SK-N-SH treated with all-trans-retinoic acid at 6 μM for 48 hours (cell line): Measurements from ENCODE around the gene CAVIN1.
A peak's percentile ranks its signal among the peaks of the same experiment; 100 is the strongest.

ENCODE experiments used
- ATAC-seq: fragments of 200-7000 bp; cut with Tn5 transposase; 3 replicates; pipeline ENCODE4 v1.9.1; 2020; ENCODE audit warnings: mild to moderate bottlenecking, moderate library complexity
- ARNTL ChIP-seq: fragments of 450-650 bp; formaldehyde crosslinking; IDR thresholded peaks from 2 replicates; pipeline ENCODE4 v1.5.0; 2020; ENCODE audit warnings: low read depth, mild to moderate bottlenecking, moderate library complexity, borderline replicate concordance
- BACH2 ChIP-seq: fragments of 250-450 bp; sonication (Bioruptor Pico); IDR thresholded peaks from 2 replicates; pipeline ENCODE4 v1.9.0; 2021; ENCODE audit warnings: mild to moderate bottlenecking, borderline replicate concordance
- CREB5 ChIP-seq: fragments of 250-450 bp; sonication (Bioruptor Pico); IDR thresholded peaks from 2 replicates; pipeline ENCODE4 v1.5.1; 2020; ENCODE audit warnings: low read depth, mild to moderate bottlenecking, moderate library complexity
- CSDC2 ChIP-seq: fragments of 250-450 bp; sonication (Bioruptor Pico); IDR thresholded peaks from 2 replicates; pipeline ENCODE4 v1.5.0; 2020; ENCODE audit warnings: mild to moderate bottlenecking, moderate library complexity
- CSRNP3 ChIP-seq: fragments of 250-450 bp; sonication (Bioruptor Pico); IDR thresholded peaks from 2 replicates; pipeline ENCODE4 v1.5.1; 2021; ENCODE audit warnings: mild to moderate bottlenecking, moderate library complexity
- ESRRG ChIP-seq: fragments of 250-450 bp; sonication (Bioruptor Pico); IDR thresholded peaks from 2 replicates; pipeline ENCODE4 v1.6.1; 2021; ENCODE audit warnings: mild to moderate bottlenecking
- GLIS3 ChIP-seq: fragments of 250-450 bp; sonication (Bioruptor Pico); IDR thresholded peaks from 2 replicates; pipeline ENCODE4 v1.5.0; 2020; ENCODE audit warnings: mild to moderate bottlenecking, moderate library complexity
- ISL1 ChIP-seq: fragments of 250-450 bp; sonication (Bioruptor Pico); IDR thresholded peaks from 2 replicates; pipeline ENCODE4 v2.1.2; 2022; ENCODE audit warnings: mild to moderate bottlenecking, moderate library complexity
- OSR1 ChIP-seq: fragments of 250-450 bp; sonication (Bioruptor Pico); IDR thresholded peaks from 2 replicates; pipeline ENCODE4 v1.8.0; 2022; ENCODE audit warnings: moderate library complexity, mild to moderate bottlenecking, inconsistent platforms
- PATZ1 ChIP-seq: fragments of 250-450 bp; sonication (Bioruptor Pico); IDR thresholded peaks from 2 replicates; pipeline ENCODE4 v1.8.0; 2020; ENCODE audit warnings: mild to moderate bottlenecking, moderate library complexity, borderline replicate concordance
- POU6F1 ChIP-seq: fragments of 250-450 bp; sonication (Bioruptor Pico); IDR thresholded peaks from 2 replicates; pipeline ENCODE4 v1.8.0; 2021; ENCODE audit warnings: low read depth, mild to moderate bottlenecking, moderate library complexity, borderline replicate concordance
- PPARA ChIP-seq: fragments of 250-450 bp; sonication (Bioruptor Pico); IDR thresholded peaks from 2 replicates; pipeline ENCODE4 v1.5.0; 2020; ENCODE audit warnings: mild to moderate bottlenecking, borderline replicate concordance
- RARB ChIP-seq: fragments of 250-450 bp; sonication (Bioruptor Pico); IDR thresholded peaks from 2 replicates; pipeline ENCODE4 v1.8.0; 2021; ENCODE audit warnings: mild to moderate bottlenecking, moderate library complexity
- SNAI2 ChIP-seq: fragments of 250-450 bp; sonication (Bioruptor Pico); IDR thresholded peaks from 2 replicates; pipeline ENCODE4 v1.5.0; 2020; ENCODE audit warnings: mild to moderate bottlenecking, moderate library complexity
- TCF4 ChIP-seq: fragments of 250-450 bp; sonication (Bioruptor Pico); IDR thresholded peaks from 2 replicates; pipeline ENCODE4 v1.8.0; 2021; ENCODE audit warnings: mild to moderate bottlenecking, moderate library complexity, borderline replicate concordance
- TOX ChIP-seq: fragments of 250-450 bp; sonication (Bioruptor Pico); IDR thresholded peaks from 2 replicates; pipeline ENCODE4 v1.8.0; 2021; ENCODE audit warnings: mild to moderate bottlenecking, moderate library complexity, borderline replicate concordance
- TSHZ2 ChIP-seq: fragments of 250-450 bp; sonication (Bioruptor Pico); IDR thresholded peaks from 2 replicates; pipeline ENCODE4 v1.5.0; 2020; ENCODE audit warnings: mild to moderate bottlenecking, moderate library complexity
- ZC3H10 ChIP-seq: fragments of 250-450 bp; sonication (Bioruptor Pico); IDR thresholded peaks from 2 replicates; pipeline ENCODE4 v1.5.1; 2021; ENCODE audit warnings: mild to moderate bottlenecking, moderate library complexity
- ZFP3 ChIP-seq: fragments of 250-450 bp; sonication (Bioruptor Pico); IDR thresholded peaks from 2 replicates; pipeline ENCODE4 v1.5.0; 2020; ENCODE audit warnings: mild to moderate bottlenecking, moderate library complexity
- ZFP30 ChIP-seq: fragments of 450-650 bp; formaldehyde crosslinking; IDR thresholded peaks from 2 replicates; pipeline ENCODE4 v1.5.0; 2022; ENCODE audit warnings: mild to moderate bottlenecking, moderate library complexity
- ZNF565 ChIP-seq: fragments of 450-650 bp; formaldehyde crosslinking; conservative IDR thresholded peaks from 2 replicates; pipeline ENCODE4 v1.5.0; 2020; ENCODE audit warnings: low read depth, mild to moderate bottlenecking, moderate library complexity
- ZNF70 ChIP-seq: fragments of 450-650 bp; formaldehyde crosslinking; IDR thresholded peaks from 2 replicates; pipeline ENCODE4 v1.5.0; 2020; ENCODE audit warnings: mild to moderate bottlenecking, moderate library complexity
- ZNF8 ChIP-seq: fragments of 450-650 bp; formaldehyde crosslinking; IDR thresholded peaks from 2 replicates; pipeline ENCODE4 v1.5.0; 2020; ENCODE audit warnings: mild to moderate bottlenecking, moderate library complexity

CAVIN1 gene

GRCh38 chr17:42428141-42428944 lies 5.3 kb upstream of the CAVIN1 start:
- TF ChIP-seq POU6F1 = no peak
- TF ChIP-seq TOX = no peak
- peak; percentile 67; the same call in 1 of the 2 replicates for TF ChIP-seq ZFP3
- TF ChIP-seq BACH2 (CRISPR knock-in tag) = no peak
- no peak for TF ChIP-seq GLIS3 (CRISPR knock-in tag)
- TF ChIP-seq RARB (CRISPR knock-in tag) = no peak
- TF ChIP-seq ZNF70 (CRISPR knock-in tag) = no peak
- no peak for TF ChIP-seq SNAI2
- no peak for TF ChIP-seq TSHZ2 (CRISPR knock-in tag)
- TF ChIP-seq ARNTL = no peak
- TF ChIP-seq ZNF8 (CRISPR knock-in tag) = no peak
- TF ChIP-seq CSDC2 (CRISPR knock-in tag) = 0 out of 2 replicates have a peak, but pooled peaks have one; percentile 59
- TF ChIP-seq TCF4 = no peak
- no peak for TF ChIP-seq ESRRG (CRISPR knock-in tag)
- TF ChIP-seq ZFP30 (CRISPR knock-in tag) = no peak
- TF ChIP-seq ISL1 = peak; percentile 79
- peak; percentile 95 for ATAC-seq

GRCh38 chr17:42424991-42425610 lies 2.0 kb upstream of the CAVIN1 start:
- no peak for ATAC-seq
- no peak for TF ChIP-seq GLIS3 (CRISPR knock-in tag)
- no peak for TF ChIP-seq PPARA (CRISPR knock-in tag)
- no peak for TF ChIP-seq ZNF565
- no peak for TF ChIP-seq CREB5 (CRISPR knock-in tag)
- TF ChIP-seq TSHZ2 (CRISPR knock-in tag) = no peak
- TF ChIP-seq CSRNP3 (CRISPR knock-in tag) = no peak
- no peak for TF ChIP-seq CSDC2 (CRISPR knock-in tag)
- TF ChIP-seq ZFP30 (CRISPR knock-in tag) = no peak
- TF ChIP-seq OSR1 = no peak
- TF ChIP-seq ZFP3 = no peak
- TF ChIP-seq BACH2 (CRISPR knock-in tag) = no peak
- no peak for TF ChIP-seq SNAI2
- no peak for TF ChIP-seq RARB (CRISPR knock-in tag)
- TF ChIP-seq ZNF70 (CRISPR knock-in tag) = no peak
- TF ChIP-seq POU6F1 = no peak
- TF ChIP-seq ZNF8 (CRISPR knock-in tag) = no peak
- TF ChIP-seq ISL1 = no peak
- no peak for TF ChIP-seq PATZ1
- no peak for TF ChIP-seq TCF4
- TF ChIP-seq ZC3H10 (CRISPR knock-in tag) = no peak
- TF ChIP-seq, all 23 proteins: peak for 0
